ENCODE results near the gene DONSON. TPM values are rescaled to one million over a fixed set of nuclear protein-coding genes. Genes with fewer than 3 reads are reported as not detected.

DONSON gene
- total and polyA plus RNA-seq, 2 of the 13 experiments (the other 11 are each of a cell fraction or from before 2014, with no cell fraction given): 35.4 to 63.6 TPM

DNA sequence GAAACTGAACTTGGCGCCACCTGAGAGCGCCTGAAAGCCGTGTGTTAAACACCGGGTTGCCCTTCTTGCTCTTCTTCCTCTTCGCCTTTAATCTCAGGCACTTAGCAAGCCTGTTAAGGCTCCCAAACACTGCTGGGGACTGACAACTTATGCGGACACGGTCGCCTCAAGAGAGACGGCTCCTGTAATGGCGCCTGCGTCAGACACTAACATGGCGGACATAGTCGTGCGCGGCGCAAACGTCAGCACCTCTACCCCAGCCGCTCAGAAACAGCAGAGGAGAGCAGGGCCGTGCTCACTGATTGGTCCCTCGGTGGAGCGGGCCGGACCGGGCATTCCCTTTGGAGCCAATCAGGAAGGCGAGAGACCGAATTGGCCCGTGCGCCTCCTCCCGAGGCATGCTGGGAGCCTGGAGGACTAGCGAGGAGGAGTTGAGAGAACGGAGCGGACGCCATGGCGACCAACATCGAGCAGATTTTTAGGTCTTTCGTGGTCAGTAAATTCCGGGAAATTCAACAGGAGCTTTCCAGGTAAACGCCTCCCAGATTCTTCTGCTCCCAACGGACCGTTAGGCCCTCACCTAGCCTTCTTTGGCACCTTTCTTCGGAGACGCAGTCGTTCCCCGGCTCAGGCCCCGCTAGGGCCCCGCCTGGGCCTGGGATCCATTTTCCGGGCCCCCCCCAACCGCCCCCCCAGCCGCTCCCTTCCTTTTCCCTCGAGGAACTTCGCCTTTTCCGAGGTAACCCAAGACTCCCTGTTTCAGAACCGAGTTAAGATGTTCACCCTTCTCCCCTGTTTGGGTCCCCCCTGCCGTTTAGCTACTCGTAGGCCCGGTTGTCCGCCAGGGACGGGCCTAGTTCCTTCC is 45.6 kb downstream of the DONSON start, which contains the start of gene SON (continued):
- TF ChIP-seq NFKBIZ (CRISPR knock-in tag; IDR thresholded peaks at IDR 0.05) (no peak; the same call in 1 of the 2 replicates), ZIK1 (CRISPR knock-in tag; IDR thresholded peaks at IDR 0.05; ENCODE audit: borderline replicate concordance, low read depth) (no peak), KLF16 (CRISPR knock-in tag; IDR thresholded peaks at IDR 0.05) (peak in 1 of 2 experiments; percentile 61; a peak in 1 of 4 replicates), PCBP1 (IDR thresholded peaks at IDR 0.05; ENCODE audit: borderline replicate concordance, low read depth, low read length) (no peak), SP4 (CRISPR knock-in tag; IDR thresholded peaks at IDR 0.05) (peak; percentile 80), ZNF552 (CRISPR knock-in tag; IDR thresholded peaks at IDR 0.05; ENCODE audit: borderline replicate concordance) (no peak), ZBTB7B (CRISPR knock-in tag; IDR thresholded peaks at IDR 0.05) (0 out of 2 replicates have a peak, but pooled peaks have one; percentile 11), SIX4 (CRISPR knock-in tag; IDR thresholded peaks at IDR 0.05) (no peak; the same call in none of the 2 replicates), ZNF550 (CRISPR knock-in tag; IDR thresholded peaks at IDR 0.05; ENCODE audit: borderline replicate concordance) (no peak), JUN (CRISPR knock-in tag; IDR thresholded peaks at IDR 0.05) (no peak), KDM3A (CRISPR knock-in tag; IDR thresholded peaks at IDR 0.05; ENCODE audit: low read depth) (no peak), ZNF75D (CRISPR knock-in tag; IDR thresholded peaks at IDR 0.05; ENCODE audit: borderline replicate concordance) (no peak), ZSCAN12 (CRISPR knock-in tag; IDR thresholded peaks at IDR 0.05) (no peak), NFKB2 (CRISPR knock-in tag; IDR thresholded peaks at IDR 0.05; ENCODE audit: borderline replicate concordance) (no peak), BRCA1 (CRISPR knock-in tag; IDR thresholded peaks at IDR 0.05) (no peak), EP300 (IDR thresholded peaks at IDR 0.05; ENCODE audit: low read depth in 2 of 2, low read length in 2 of 2) (no peak), EP300 (CRISPR knock-in tag; IDR thresholded peaks at IDR 0.05; ENCODE audit: borderline replicate concordance) (0 out of 2 replicates have a peak, but pooled peaks have one; percentile 13), ZSCAN20 (CRISPR knock-in tag; IDR thresholded peaks at IDR 0.05; ENCODE audit: borderline replicate concordance) (no peak)
- TF ChIP-seq, protein P1, sequence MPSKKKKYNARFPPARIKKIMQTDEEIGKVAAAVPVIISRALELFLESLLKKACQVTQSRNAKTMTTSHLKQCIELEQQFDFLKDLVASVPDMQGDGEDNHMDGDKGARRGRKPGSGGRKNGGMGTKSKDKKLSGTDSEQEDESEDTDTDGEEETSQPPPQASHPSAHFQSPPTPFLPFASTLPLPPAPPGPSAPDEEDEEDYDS (CRISPR knock-in tag; IDR thresholded peaks at IDR 0.05): peak; percentile 90
- TF ChIP-seq, protein P2, sequence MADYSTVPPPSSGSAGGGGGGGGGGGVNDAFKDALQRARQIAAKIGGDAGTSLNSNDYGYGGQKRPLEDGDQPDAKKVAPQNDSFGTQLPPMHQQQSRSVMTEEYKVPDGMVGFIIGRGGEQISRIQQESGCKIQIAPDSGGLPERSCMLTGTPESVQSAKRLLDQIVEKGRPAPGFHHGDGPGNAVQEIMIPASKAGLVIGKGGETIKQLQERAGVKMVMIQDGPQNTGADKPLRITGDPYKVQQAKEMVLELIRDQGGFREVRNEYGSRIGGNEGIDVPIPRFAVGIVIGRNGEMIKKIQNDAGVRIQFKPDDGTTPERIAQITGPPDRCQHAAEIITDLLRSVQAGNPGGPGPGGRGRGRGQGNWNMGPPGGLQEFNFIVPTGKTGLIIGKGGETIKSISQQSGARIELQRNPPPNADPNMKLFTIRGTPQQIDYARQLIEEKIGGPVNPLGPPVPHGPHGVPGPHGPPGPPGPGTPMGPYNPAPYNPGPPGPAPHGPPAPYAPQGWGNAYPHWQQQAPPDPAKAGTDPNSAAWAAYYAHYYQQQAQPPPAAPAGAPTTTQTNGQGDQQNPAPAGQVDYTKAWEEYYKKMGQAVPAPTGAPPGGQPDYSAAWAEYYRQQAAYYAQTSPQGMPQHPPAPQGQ (CRISPR knock-in tag; IDR thresholded peaks at IDR 0.05; ENCODE audit: borderline replicate concordance): no peak
- TF ChIP-seq, protein P3, sequence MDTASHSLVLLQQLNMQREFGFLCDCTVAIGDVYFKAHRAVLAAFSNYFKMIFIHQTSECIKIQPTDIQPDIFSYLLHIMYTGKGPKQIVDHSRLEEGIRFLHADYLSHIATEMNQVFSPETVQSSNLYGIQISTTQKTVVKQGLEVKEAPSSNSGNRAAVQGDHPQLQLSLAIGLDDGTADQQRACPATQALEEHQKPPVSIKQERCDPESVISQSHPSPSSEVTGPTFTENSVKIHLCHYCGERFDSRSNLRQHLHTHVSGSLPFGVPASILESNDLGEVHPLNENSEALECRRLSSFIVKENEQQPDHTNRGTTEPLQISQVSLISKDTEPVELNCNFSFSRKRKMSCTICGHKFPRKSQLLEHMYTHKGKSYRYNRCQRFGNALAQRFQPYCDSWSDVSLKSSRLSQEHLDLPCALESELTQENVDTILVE (CRISPR knock-in tag; IDR thresholded peaks at IDR 0.05): peak; percentile 56; the same call in 1 of the 2 replicates
- TF ChIP-seq, protein P4, sequence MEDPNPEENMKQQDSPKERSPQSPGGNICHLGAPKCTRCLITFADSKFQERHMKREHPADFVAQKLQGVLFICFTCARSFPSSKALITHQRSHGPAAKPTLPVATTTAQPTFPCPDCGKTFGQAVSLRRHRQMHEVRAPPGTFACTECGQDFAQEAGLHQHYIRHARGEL (CRISPR knock-in tag; IDR thresholded peaks at IDR 0.05): no peak
- TF ChIP-seq, protein P5, sequence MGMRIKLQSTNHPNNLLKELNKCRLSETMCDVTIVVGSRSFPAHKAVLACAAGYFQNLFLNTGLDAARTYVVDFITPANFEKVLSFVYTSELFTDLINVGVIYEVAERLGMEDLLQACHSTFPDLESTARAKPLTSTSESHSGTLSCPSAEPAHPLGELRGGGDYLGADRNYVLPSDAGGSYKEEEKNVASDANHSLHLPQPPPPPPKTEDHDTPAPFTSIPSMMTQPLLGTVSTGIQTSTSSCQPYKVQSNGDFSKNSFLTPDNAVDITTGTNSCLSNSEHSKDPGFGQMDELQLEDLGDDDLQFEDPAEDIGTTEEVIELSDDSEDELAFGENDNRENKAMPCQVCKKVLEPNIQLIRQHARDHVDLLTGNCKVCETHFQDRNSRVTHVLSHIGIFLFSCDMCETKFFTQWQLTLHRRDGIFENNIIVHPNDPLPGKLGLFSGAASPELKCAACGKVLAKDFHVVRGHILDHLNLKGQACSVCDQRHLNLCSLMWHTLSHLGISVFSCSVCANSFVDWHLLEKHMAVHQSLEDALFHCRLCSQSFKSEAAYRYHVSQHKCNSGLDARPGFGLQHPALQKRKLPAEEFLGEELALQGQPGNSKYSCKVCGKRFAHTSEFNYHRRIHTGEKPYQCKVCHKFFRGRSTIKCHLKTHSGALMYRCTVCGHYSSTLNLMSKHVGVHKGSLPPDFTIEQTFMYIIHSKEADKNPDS (CRISPR knock-in tag; IDR thresholded peaks at IDR 0.05): no peak
